22Rv1 (cell line): ENCODE measurements around the gene COX4I1.

Experiments used
- H3K27ac ChIP-seq: fragments of 450-650 bp; 2 replicates; pipeline ENCODE4 v1.5.1; 2017
- ZFX ChIP-seq: fragments of 450-650 bp; IDR thresholded peaks from 2 replicates; pipeline ENCODE4 v1.6.1; 2017; ENCODE audit warnings: antibody characterized with exemption, borderline replicate concordance
- TF ChIP-seq, protein P1 (sequence below): fragments of 450-650 bp; IDR thresholded peaks from 2 replicates; pipeline ENCODE4 v1.5.1; 2017; ENCODE audit warnings: mild to moderate bottlenecking

COX4I1 gene

DNA sequence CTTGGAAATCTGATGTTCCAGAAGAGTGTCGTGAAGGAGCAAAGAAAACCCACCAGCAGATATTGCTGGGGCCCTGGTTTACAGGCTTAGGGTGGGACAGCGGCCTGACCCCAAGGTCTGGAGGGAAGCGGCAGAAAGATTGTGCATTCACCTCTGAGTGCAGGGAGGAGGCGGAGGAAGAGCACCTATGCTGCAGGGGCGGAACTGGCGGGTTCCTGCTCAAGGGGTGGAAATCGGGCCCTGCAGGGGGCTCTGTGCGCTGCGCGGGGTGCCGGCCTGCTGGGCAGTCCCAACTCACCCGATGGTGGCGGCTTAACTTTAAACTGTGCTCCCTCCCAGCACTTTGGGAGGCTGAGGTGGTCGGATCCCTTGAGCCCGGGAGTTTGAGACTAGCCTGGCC, 47.5 kb downstream of the COX4I1 start:
- TF ChIP-seq, protein P1, sequence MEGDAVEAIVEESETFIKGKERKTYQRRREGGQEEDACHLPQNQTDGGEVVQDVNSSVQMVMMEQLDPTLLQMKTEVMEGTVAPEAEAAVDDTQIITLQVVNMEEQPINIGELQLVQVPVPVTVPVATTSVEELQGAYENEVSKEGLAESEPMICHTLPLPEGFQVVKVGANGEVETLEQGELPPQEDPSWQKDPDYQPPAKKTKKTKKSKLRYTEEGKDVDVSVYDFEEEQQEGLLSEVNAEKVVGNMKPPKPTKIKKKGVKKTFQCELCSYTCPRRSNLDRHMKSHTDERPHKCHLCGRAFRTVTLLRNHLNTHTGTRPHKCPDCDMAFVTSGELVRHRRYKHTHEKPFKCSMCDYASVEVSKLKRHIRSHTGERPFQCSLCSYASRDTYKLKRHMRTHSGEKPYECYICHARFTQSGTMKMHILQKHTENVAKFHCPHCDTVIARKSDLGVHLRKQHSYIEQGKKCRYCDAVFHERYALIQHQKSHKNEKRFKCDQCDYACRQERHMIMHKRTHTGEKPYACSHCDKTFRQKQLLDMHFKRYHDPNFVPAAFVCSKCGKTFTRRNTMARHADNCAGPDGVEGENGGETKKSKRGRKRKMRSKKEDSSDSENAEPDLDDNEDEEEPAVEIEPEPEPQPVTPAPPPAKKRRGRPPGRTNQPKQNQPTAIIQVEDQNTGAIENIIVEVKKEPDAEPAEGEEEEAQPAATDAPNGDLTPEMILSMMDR, result no peak
- no peak for TF ChIP-seq ZFX

DNA sequence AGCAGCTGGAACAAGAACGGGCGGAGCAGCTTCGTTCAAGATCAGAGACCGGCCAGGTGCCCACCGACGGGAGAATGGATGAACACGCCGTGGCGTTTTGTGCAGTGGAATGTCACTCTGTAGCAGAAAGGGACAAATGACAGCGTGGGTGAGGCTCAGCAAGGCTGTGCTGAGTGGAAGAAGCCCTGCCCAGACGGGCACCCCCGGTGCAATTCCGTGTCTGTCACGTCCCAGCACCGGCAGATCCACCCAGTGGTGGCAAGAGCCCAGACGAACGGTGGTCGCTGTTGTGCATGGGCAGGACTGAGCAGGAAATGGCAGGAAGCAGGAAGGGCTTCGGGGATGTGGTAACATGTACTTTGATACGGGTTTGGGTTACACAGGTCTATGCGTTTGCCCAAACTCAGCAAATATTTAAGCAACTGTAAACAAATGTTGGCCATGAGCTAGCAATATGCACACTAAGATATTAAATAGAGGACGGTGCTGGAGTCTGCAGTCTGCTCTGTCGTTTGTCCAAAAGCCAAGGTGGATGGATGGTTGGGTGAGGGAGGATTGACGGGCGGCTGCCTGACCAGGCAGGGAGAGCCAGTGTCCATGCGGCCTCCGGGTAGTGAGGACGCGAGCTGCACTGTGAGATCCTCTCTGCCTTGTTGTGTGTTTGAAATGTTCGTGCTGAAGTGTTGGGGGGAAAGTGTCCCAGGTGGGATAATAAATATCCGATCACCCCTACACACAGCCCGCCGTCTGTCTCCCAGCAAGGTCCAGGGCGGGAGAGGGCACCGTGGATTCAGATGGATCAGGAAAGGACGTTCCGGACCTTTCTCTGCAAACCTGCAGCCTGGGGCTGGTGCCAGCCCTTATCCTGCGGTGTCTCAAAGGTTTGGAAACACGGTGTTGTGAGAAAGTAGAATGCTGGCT, 48.4 kb downstream of the COX4I1 start:
- no peak overlapping the region for H3K27ac ChIP-seq
- TF ChIP-seq, protein P1, result no peak
- no peak for TF ChIP-seq ZFX

More for the DNA sequence above, 47.5 kb downstream of the COX4I1 start:
- no peak overlapping the region for H3K27ac ChIP-seq

DNA sequence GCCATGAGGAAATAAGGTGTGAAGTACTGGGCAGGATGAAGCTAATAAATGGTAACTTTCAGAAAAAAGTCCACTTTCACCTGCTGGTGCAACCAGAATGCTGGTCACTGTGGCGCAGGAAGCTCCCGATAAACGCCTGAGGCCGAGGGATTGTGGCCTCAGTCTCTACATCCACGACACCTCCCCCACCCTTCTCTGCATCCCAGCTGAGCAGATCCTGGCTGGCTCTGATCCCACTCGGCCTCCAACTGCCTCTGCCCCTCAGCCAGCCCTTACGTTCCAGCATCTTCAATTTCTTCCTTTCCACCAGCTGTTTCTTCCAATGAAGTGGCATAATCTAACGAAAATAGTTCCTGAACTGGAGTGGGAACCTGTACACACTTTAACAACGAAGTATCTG, 49.5 kb downstream of the COX4I1 start:
- TF ChIP-seq ZFX, result no peak
- TF ChIP-seq, protein P1, result no peak
- no peak overlapping the region for H3K27ac ChIP-seq

DNA sequence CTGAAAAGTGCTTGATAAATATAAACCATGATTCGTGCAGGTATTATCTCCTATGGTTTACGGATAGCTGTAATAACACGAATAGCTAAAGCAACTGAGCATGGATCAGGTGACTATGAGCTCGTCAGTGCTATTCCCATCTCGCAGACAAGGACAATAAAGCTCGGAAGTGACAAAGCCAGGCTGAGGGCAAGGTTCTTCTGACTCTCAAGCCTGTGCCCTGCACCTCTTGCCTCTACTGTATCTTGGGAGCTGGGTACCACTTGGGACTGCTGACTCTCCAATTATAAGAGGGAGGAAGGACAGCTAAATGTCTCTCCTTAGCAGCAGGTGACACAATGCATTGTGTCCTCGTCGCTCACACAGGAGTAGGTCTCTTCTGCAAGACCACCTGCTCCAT, 49.9 kb downstream of the COX4I1 start:
- no peak overlapping the region for H3K27ac ChIP-seq
- no peak for TF ChIP-seq ZFX
- TF ChIP-seq, protein P1, result no peak

DNA sequence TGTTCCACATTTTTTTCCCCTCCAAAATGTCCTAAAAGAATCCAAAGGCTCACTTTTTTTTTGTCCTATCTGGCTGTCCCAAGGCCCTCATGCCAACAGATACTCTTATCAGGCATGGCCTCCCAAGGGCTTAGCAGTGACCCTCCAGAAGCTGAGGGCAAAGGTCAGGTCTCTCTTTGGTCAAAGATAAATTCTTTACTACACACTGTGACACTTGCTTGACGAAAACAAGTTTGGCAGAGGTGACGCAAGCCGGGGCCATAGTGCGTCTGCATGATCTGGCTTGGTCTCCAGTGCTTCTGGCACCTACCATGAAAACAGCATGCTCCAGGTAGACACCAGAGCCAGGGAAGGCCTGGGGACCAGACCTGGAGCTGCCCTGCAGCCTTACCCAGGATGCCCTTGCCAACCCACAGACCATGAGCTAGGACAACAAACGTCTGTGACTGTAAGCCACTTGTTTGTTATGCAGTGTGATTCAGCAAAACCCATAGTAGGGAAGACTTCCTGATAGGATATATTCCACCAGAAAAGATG, 50.9 kb downstream of the COX4I1 start:
- no peak overlapping the region for H3K27ac ChIP-seq
- no peak for TF ChIP-seq ZFX
- TF ChIP-seq, protein P1, result no peak

DNA sequence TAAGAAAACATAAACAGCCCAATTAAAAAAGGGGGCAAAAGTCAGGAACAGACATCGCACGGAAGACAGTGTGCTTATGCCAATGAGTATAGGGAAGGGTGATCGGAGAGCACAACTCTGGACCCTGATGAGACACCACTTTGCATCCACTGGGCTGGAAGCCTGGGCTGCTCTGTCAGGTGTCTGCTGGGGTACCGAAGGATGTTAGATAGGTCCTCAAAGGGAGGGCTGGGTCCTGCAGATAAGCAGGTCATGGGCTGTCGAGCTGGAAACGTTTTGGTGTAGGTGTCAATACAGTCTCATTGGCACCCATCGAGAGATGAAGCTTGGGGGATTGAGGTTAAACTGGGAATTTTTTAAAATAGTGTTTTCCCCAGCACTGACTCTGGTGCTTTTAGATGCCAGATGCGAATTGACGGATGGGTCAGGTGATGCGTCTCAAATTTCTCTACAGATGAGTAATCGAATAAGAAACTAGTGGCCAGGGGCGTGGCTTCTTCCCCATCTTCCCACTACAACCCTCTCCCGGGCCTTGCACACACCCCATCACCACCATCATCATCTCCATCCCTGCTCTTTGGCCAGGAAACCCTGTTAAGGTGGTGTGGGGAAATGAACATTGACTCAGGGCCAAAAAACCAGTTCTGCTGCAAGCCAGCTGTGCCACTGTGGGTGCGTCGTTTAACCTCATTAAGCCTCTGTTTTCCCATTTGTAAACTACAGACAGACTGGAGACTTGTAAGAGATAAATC, 51.7 kb downstream of the COX4I1 start:
- TF ChIP-seq, protein P1, result no peak
- TF ChIP-seq ZFX, result no peak
- H3K27ac ChIP-seq, result no peak overlapping the region
